LoVo (cell line): ENCODE data around the gene ZNF219.
A peak's percentile ranks its signal among the peaks of the same experiment; 100 is the strongest.

Experiments used
- DNase-seq: peaks from one replicate; pipeline ENCODE4 v3.0.0-alpha.2; 2016; ENCODE audit warnings: low spot score

ZNF219 gene

DNA sequence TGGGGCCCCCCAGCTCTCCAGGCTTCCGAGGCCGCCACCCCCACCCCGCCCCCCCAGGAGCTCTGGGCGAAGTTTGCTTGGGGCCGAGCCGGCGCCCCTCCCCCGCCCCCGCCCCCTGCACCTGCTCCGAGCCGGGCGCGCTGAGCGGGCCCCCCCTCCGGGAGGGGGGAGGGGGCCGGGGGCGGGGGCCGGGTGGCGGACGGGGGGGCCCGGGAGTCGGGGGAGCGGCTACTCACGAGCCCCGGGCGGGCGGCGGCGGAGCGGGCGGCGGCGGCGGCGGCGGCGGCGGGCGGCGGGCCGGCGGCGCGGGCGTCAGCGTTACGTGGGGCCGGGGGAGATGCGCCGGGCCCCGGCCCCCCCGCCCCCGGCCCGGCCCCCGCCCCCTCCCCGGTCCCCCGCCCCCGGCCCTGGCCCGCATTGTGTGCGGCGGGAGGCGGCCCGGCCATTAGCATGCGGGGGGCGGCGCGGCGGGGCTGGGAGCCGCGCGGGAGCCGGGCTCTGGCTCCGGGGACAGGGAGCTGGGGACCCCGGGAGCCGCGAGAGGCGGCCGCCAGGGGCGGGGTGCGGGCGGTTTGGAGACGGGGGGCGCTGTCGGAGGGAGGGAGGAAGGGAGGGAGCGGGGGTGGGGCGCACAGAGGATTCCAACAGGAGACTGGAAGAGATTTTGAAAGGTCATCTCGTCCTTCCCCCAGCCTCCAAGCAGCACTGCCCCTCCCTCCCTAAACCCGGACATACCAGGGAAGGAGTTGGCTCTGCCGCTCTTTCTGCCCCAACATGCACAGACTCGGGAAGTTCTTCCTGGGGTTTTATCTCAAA lies at the start of gene ZNF219:
TSS of gene ZNF219 (minus strand) at position 580 of the 816 bp plus-strand sequence. CDS start 5,064 bp downstream, outside the sequence.
- DNase-seq = peak; percentile 62

DNA sequence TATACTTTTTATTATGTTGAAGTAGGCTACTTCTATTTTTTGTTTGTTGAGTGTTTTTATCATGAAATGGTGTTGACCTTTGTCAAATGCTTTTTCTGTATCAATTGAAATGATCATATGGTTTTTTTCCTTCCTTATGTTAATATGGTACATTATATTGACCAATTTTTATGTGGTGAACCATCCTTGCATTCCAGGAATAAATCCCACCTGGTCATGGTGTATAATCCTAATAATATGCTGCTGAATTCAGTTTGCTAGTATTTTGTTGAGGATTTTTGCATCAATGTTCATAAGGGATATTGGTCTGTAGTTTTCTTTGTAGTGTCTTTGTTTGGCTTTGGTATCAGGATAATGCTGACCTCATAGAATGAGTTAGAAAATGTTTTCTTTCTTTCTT lies 47.0 kb upstream of the ZNF219 start:
- DNase-seq = no peak

DNA sequence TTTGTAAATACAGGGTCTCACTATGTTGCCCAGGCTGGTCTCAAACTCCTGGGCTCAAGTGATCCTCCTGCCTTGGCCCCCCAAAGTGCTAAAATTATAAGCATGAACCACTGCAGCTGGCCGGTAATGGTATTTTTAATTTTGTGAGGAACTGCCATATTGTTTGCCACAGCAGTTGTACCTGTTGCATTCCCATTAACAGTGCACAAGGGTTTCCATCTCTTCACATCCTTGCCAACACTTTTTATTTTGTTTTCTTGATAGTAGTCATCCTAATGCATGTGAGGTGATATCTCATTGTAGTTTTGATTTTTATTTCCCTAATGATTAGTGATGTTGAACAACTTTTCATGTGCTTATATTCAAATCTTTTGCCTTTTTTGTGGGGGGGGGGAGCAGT lies 43.9 kb upstream of the ZNF219 start:
- DNase-seq = no peak

DNA sequence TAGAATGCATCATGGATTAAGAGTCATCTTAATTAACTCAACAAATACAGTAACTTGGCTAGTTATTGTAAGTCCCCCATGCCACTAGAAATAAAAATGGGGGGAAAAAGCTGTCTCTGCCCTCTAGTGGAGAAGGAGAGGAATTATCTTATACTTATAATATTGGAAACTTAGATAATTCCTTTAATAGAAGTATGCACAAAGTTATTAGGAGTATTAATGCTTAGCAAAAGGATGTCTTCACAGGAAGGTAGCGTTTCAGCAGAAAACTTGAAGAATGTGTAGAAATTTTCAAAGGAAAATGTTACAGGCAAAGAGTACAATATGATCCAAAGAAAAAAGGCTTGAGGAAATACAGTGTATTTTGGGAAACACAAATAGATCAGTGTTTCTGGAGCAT lies 37.6 kb upstream of the ZNF219 start:
- peak; percentile 14 for DNase-seq

DNA sequence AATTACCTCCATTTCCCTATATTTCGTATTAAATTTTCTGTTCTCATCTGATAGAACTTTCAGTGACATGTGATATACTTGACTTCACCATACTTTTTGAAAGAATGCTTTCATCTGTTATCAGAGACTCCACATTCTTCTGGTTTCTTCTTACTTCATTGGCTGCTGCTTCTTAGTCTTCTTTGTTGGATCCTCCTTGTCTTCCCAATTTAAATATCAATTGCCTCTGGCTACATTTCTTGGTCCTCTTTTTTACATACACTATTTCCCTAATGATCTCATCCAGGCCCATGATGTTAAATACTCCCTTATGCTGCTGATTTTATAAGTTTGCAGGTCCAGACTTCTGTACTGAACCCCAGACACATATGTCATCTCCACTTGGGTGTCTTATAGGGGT lies 35.4 kb upstream of the ZNF219 start:
- DNase-seq = no peak

DNA sequence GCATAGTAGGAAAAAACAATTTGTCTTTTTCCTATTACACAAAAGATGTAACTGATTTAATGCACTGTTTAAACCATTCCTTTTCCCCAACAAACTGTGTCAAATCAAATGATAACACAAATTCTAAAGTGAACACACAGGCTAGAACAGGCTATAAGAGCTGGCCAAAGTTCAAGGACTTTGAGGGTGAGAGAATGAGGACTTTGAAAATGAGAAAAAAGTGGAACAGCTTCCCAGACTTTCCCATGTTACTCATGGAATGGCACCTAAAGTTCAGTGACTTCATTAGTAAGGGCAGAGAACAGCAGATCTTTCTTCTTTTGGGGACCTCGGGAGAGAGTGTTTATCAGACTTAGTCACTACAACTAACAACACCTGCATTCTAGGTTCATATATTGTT lies 25.0 kb upstream of the ZNF219 start:
- no peak for DNase-seq

DNA sequence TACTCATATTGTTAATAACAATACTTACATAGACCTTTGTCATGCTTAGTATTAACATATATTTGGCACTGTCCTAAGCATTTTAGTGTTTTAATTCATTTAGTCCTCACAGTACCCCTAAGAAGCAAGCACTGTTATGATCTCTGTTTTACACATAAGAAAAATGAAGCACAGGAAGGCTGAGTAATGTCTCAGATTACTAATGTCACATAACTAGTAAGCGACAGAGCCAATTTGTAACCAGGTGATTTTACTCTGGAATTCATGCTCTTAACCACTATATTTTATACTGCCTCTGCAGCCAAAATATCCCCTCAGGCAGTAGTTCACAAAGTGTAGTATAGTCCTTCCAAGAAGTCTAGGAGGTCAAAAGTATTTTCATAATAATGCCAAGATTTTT lies 22.7 kb upstream of the ZNF219 start:
- DNase-seq = no peak

DNA sequence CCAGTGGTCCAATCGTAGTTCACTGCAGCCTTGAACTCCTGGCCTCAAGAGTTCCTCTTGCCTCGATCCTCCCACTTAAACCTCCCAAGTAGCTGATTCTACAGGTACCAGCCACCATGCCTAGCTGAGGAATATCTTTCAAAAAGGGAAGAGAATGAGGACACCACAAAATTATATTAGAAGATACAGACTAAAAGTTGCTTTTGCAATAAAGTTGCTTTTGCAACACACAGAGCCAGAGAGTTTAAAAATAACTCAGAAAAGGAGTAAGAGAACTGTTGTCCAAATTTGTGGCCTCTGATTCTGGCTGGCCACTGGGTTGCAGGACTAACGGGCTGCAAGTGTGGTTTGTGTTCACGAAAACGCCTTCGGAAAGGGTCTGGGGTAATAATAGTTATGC lies 22.2 kb upstream of the ZNF219 start:
- DNase-seq = no peak

DNA sequence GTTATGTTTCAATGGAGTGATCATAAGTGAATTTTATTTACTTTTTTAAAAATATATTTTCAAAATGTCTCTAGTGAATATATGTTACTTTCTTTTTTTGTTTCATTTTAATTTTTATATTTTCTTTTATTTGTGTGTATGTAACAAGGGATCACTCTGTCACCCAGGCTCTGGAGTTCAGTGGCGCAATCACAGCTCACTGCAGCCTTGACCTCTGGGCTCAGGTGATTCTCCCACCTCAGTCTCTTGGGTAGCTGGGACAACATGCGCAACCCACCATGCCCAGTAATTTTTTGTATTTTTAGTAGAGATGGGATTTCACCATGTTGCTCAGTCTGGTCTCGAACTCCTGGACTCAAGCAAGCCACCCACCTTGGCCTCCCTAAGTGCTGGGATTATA lies 20.5 kb upstream of the ZNF219 start:
- no peak for DNase-seq

DNA sequence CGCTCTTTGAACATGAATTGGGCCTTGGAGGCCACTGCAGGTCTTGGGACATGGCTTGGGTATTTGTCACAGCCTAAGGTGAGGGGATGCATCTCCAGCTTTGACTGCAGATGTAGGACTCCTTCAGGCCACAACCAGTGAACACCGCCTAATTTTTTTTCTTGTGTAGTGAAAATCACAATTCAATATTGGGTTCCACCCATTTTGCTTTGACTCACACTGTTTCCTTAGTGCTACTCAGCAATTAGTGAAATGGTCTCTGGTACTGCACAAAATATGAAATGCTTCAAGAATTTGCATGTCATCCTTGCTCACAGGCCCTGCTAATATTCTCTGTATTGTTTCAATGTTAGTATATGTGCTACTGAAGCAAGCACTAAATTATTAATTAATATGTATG lies 14.9 kb upstream of the ZNF219 start:
- DNase-seq = no peak

DNA sequence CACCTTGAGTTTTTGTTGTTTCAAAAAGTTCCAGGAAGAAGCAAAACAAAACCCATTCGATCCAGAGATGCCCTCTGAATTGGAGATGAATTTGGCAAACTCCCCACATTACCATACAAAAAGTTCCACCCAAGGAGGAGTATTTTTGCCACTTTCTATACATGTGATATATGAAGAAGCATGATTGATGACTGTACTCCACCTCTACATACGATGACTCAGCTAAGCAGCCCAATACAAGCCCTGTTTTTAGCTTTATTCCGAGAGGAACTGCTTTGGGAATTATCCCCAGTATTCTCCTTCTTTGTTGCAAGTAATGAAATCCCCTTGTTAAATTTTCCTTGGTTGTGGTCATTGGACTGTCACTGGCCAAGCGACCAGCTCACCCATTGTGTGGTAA lies 13.8 kb upstream of the ZNF219 start:
- no peak for DNase-seq

DNA sequence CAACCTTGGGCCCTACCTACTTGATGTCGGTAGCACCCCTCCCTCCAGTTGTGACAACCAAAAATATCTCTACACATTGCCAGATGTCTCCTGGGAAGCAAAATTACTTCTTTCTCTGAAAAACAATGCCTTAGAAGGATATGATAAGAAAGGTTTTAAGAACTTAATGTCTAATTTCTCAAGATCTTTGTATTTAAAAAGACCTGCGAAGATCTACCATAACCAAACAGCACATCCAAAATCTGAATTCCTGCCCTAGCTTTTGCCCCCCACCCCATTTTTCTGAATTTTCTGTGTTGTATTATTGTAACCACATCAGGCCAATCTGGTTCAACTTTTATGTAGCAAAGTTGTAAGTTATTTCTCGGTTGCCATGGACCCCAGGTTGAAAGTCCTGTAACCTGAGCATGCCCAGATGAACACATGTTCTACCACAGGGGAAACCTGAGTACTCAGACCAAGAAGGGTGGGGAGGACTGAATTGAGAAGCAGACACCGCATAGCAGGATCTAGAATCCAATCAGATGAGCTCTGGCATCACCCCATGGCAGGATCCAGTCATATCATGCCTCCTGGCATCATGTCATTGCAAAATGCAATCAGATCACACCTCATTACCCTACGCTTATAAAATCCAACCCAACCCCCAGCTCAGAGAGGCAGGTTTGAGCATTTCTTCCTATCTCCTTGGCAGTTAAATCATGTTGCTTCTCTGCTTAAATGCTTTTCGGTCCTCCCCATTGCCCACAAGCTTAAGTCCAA lies 11.1 kb upstream of the ZNF219 start:
- DNase-seq = no peak

DNA sequence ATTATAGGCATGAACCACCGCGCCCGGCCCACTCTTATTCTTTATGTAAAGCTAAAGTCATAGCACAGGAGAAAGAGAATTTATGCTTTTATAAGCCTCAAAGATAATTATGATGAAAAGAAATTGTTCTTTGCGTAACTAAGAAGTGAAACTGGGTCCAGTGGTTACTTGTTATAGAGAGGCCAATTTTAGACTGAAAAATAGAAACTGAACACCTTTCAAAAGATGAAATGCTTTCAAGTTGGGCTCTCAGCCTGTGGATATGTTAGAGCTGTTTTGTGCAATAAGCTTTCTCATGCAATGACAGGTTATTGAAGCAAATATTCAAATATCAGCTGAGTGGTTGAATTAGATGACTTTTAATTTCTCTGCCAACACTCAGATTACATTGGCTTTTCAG lies 10.3 kb upstream of the ZNF219 start:
- no peak for DNase-seq

DNA sequence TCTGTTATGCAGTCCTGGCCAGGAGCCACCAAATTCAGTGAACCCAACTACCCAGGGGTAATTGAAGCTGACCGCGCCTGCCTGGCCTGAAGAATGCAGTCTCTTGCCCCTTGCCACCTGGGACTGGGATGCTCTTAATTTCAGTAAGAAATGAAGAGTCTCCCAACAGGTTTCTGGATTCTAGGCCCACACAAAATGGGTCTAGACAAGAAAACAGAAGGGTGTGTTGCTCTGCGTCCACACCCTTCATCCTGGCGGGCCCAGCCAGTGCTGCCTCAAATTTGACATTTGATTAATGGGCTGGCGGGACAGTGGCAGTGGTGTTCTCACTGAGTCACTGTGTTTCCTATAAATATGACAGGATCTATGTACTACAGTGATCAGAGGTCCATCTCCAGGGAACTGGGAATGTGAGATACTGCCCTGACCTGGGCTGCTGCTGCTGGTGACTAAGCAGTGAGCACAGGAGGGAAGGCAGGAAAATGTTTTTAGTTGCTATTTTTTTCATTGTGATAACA lies 8.9 kb upstream of the ZNF219 start:
- DNase-seq = no peak

DNA sequence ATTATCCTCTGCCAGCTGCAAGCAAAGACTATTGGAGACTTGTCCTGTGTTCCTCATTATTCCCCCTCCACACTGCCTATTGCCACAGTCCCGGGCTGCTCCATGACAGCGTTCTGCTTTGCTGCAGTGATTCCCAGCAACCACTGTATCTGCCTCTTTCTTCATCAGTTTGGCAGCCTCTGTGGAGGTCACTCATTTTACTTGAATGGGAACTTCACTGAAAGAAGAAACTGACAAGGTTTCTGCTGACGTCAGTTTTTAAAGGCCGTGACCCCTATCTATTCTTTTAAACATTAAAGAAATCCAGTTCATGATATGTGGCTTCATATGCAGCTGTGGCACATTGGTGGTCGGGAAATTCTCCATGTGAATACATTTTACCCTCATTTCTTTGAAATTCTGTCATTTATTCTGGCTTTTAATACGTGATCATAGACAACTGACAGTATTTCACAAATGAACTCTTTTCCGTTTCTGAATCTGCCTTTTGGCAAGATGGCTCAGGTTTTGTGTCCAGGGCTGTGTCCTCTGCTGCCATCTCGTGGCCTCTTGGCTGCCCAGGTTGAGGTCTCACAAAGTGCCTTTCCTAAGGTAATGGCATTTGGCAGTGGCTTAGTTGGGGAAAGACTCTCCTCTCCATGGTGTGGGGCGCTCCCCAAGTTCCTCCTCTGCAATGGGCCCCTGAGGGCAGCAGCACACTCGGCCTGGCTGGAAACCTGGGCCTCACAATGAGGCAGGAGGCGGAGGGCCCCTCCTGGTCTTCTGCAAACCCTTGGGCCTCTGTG lies 8.2 kb upstream of the ZNF219 start:
- peak; percentile 79 for DNase-seq

DNA sequence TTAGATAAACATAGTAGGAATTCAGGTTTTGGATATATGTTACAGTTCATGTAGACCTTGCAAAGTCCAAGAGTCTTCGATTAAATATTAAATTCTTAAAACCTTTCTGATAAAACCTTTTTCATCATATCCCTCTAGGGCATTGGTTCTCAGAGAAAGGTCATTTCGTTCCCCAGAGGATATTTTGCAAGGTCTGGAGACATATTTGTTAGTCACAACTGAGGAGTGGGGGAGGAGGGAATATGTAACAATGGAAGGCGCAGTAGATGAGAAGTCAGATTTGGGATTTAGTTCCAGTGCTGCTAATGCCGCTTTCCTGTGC lies 7.7 kb upstream of the ZNF219 start:
- DNase-seq = no peak

DNA sequence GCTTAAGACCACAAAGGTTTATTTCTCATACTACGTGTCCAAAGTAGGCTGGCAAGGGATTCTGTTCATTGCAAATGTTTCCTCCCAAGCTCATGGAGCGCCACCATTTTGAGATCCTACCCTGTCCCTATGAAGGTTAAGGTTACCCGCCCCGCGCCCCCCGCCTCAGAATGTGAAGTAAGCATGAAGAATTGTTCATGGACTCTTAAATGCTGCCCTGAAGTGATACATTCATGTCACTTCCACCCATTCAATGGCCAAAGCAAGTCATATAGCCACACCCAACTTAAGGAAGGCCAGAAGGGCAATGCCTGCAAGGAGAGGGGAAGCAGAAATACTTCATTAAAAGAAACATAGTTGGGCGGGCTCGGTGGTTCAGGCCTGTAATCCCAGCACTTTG lies 6.6 kb upstream of the ZNF219 start:
- no peak for DNase-seq

DNA sequence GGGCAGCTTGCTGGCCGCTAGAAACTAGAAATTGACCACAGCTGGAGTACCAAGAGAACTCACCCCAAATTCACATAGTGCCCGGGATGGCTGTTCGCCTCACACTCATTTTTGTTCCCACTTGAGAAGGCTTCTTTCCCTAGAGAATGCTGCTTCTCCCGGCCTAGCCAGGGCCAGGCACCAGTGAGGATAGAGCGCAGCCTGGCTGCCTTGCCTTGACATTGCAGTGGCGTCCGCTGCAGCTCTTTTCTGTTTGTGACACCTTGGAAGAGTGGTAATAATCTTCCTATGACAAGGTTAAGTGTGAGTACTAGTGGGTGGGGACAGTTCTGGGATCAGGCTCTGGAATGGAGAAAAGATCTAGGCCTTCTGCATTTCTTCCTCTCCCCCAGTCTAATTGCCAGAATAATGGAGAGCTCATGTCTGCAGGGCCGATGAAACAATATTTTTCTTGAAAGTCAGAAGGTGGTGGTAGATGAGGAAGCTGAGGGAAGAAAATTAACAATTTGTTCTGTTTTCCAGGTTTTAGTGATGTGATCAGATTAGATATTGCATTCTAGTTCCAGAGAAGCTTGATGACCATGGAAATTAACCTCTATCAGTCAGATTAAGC lies 6.1 kb upstream of the ZNF219 start:
- peak; percentile 78 for DNase-seq

DNA sequence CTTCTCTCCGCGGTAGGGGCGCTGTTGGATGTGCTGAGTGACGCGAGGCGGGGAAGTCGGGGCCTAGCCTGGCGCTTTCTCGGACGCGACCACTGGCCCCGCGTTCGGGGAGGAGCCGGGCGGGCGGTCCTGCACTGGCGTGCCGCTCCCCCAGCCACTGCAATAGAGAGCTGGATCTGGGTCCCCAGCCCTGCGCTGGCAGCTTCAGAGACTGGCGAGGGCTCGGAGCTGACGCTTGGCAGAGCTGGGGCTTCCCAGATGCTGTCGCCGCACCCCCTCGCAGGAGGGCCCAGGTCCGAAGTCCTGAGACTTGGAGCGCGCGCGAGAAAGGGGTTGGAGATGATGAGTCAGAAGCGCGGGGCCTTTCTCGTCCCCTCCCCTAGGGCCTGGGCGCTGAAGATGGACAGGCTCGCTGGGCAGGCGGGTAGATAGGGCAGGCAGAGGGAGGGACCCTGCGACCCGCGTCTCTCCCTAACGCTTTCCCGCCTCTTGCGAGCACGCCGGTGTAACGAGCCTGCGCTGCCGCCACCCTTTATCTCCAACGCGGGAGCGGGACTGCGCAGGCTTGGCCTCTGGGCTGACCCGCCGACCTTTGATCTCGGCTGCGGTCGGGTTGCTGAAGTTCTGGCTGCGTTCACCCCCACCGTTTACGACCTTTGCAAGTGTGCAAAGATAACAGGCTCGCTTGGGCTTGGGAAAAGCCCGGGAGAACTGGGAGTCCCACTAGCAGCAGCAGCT lies 5.4 kb upstream of the ZNF219 start:
- peak; percentile 95 for DNase-seq

DNA sequence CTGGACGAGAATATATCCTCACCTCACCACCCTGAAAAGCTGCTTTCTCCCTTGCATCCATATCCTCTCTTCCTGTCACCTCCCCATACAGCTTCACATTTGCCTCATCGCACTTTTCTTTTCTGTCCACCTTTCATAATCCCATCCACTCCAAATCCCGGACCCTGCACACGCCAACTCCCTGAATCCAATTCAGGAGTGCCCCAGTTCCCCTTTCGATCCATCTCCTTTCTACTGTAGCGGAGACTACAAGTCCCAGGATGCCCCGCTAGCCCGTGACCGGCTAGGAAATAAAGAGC lies 4.9 kb upstream of the ZNF219 start:
- no peak for DNase-seq

DNA sequence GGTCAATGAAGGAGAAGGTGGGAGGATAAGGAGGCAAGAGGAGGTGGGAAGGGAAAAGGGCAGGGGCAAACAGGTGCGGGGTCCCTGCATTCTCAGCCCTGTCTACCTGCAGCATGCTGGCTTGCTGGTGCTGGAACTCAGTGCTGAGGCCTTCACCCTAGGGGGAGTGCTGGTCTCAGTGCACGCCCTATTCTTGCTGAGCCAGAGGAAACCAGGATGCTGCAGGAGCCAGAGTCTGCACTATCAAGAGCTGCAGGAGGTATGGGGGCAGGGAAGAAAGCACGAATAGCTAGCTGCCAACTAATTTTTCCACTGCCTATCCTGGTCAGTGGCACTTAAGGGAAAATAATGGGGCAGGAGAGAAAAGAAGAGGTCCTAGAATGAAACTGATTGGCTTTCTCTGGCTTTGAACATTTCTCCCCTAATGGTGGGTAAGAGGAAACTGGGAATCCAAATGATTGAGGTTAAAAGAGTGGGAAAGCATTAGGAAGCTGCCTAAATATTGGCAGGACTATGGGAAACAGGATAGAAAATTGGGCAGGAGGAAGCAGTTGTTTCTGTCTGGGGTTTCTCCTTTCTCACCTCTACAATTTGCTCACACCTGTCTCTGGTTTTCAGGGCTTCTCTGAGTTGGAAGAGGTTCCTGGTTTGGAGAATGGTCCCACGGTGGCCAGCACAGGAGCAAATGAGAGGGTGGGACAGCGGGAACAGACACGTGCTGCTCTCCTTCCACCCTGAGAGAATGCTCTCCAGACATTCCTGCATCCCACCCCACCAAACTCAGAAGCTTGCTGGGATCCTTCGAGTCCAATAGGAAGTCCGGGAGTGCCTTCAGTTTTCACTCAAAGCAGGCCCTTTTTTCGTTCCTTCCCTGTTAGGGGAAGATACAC lies 4.3 kb upstream of the ZNF219 start:
- DNase-seq = peak; percentile 14
